ENCODE data around the gene FBXO45. TPM values are rescaled to one million over a fixed set of nuclear protein-coding genes. Genes with fewer than 3 reads are reported as not detected.
A peak's percentile ranks its signal among the peaks of the same experiment; 100 is the strongest.
"Not testable (repeated sequence)": the region's sequence is repeated elsewhere in the genome, so short reads cannot be mapped to it uniquely, and the experiment has no call there.

The FBXO45 gene
- total RNA-seq, 1 donor from 2014 or later: 8.2 TPM

DNA sequence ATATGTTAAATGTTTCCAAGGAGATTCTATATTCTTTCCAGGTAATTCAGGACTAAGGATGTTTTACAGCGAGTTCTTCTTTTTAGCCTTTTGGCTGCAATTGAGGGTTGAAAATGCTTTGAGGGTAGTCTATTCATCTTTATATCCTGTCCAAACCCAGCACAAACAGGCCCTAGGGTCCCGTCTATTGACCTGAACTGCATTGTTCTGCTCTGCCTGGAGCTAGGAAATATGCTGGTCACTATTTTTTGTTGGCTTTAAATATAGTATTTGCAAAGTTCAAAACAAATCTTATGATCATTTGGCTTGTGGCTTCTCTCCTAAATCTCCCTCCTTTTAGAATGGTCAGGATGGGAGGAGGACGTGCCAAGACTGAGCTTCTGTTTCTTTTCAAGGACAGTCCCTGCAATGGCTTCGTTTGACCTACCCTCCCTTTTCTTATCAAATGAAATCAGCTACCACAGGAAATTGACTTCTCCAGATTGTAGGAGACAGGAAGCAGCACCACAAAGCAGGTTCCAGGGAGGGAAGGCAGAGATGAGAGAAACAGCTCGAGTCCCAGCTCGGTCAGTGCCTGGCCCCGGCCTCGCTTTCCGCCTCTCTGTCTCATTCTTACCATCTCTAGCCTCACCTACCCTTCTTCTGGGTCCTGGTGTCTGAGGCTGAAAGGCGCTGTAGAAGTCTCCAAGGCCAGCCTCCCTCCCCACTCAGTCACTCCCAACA lies 43.5 kb downstream of the FBXO45 start:
- intact Hi-C loops (cut with DNase I): no loop called here
- Histone ChIP-seq H3K36me3 (no peaks in the 10 kb centered on the region), H3K9me3 (no peaks in the 10 kb centered on the region), H3K4me3 (no peak overlapping the region), H3K27ac (peak overlapping the region; percentile 77), H3K4me1 (peaks cover 13% of the 10 kb centered on the region), H3K27me3 (no peaks in the 10 kb centered on the region)
- TF ChIP-seq, protein P1, sequence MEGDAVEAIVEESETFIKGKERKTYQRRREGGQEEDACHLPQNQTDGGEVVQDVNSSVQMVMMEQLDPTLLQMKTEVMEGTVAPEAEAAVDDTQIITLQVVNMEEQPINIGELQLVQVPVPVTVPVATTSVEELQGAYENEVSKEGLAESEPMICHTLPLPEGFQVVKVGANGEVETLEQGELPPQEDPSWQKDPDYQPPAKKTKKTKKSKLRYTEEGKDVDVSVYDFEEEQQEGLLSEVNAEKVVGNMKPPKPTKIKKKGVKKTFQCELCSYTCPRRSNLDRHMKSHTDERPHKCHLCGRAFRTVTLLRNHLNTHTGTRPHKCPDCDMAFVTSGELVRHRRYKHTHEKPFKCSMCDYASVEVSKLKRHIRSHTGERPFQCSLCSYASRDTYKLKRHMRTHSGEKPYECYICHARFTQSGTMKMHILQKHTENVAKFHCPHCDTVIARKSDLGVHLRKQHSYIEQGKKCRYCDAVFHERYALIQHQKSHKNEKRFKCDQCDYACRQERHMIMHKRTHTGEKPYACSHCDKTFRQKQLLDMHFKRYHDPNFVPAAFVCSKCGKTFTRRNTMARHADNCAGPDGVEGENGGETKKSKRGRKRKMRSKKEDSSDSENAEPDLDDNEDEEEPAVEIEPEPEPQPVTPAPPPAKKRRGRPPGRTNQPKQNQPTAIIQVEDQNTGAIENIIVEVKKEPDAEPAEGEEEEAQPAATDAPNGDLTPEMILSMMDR (IDR thresholded peaks at IDR 0.05): no peak
- ATAC-seq: no peak
- no peak for DNase-seq

DNA sequence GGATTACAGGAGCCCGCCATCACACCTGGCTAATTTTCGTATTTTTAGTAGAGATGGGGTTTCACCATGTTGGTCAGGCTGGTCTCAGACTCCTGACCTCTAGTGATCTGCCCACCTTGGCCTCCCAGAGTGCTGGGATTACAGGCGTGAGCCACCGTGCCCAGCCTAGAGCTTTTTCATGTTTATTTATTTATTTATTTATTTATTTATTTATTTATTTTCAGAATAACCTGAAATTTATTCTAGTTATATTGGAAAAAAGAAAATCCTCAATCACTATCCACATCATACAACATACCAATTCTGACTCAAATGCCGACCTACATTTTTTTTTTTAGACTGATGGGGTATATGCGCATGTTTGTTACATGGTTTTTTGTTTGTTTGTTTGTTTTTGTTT lies 46.8 kb downstream of the FBXO45 start:
- H3K27me3 ChIP-seq; ATAC-seq; H3K9me3 ChIP-seq; H3K27ac ChIP-seq; H3K36me3 ChIP-seq; intact Hi-C loops (cut with DNase I); DNase-seq; H3K4me3 ChIP-seq: not testable (repeated sequence)
- H3K4me1 ChIP-seq: peaks cover 13% of the 10 kb centered on the region

DNA sequence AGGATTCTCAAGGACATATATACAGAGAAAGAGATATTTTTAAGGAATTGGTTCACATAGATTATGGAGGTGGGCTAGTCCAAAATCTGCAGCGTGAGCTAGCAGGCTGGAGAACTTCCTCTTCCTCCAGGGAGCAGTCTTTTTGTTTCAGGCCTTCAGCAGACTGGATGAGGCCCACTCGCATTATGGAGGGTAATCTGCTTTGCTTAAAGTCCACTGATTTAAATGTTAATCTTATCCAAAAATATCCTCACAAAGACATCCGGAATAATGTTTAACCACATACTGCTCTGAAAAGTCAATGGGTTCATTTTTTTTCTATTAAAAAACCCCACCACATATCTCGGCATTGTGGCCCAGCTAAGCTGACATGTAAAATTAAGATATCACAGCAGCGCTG lies 48.8 kb downstream of the FBXO45 start:
- intact Hi-C loops (cut with DNase I): no loop called here
- DNase-seq (no peak), ATAC-seq (no peak)
- Histone ChIP-seq H3K27ac (no peak overlapping the region), H3K27me3 (no peaks in the 10 kb centered on the region), H3K4me3 (no peak overlapping the region), H3K4me1 (peaks cover 14% of the 10 kb centered on the region), H3K36me3 (no peaks in the 10 kb centered on the region), H3K9me3 (no peaks in the 10 kb centered on the region)
- TF ChIP-seq, protein P1 (IDR thresholded peaks at IDR 0.05): no peak

DNA sequence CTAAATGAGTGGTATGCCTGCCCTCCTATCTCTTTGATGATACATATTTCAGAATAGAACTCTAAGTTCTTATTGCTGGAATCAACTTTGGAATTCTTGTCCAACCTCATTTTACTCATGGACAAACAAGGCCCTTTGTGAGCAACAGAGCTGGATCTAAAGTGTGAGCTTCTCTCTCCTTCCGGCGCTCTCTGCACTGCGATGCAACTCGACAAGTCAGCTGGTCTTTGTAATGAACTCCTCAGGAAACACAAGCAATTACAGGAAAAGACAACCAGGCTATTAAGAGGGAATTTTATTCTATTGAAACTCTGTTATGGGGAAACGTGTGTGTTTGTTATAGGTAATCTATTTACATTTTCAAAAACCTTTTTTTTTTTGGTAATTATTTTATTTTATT lies 50.8 kb downstream of the FBXO45 start:
- TF ChIP-seq, protein P1 (IDR thresholded peaks at IDR 0.05): no peak
- intact Hi-C loops (cut with DNase I): no loop called here
- Histone ChIP-seq H3K27me3 (no peaks in the 10 kb centered on the region), H3K36me3 (no peaks in the 10 kb centered on the region), H3K4me3 (no peak overlapping the region), H3K27ac (peak overlapping the region; percentile 68), H3K9me3 (no peaks in the 10 kb centered on the region), H3K4me1 (peaks cover 13% of the 10 kb centered on the region)
- ATAC-seq (no peak), DNase-seq (no peak)

DNA sequence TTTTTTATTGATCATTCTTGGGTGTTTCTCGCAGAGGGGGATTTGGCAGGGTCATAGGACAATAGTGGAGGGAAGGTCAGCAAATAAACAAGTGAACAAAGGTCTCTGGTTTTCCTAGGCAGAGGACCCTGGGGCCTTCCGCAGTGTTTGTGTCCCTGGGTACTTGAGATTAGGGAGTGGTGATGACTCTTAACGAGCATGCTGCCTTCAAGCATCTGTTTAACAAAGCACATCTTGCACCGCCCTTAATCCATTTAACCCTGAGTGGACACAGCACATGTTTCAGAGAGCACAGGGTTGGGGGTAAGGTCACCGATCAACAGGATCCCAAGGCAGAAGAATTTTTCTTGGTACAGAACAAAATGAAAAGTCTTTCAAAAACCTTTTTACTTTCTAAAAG lies 51.2 kb downstream of the FBXO45 start:
- DNase-seq; H3K27me3 ChIP-seq; H3K36me3 ChIP-seq; intact Hi-C loops (cut with DNase I); H3K9me3 ChIP-seq; H3K4me3 ChIP-seq; ATAC-seq: not testable (repeated sequence)
- Histone ChIP-seq H3K4me1 (peaks cover 13% of the 10 kb centered on the region), H3K27ac (peak overlapping the region; percentile 68)

DNA sequence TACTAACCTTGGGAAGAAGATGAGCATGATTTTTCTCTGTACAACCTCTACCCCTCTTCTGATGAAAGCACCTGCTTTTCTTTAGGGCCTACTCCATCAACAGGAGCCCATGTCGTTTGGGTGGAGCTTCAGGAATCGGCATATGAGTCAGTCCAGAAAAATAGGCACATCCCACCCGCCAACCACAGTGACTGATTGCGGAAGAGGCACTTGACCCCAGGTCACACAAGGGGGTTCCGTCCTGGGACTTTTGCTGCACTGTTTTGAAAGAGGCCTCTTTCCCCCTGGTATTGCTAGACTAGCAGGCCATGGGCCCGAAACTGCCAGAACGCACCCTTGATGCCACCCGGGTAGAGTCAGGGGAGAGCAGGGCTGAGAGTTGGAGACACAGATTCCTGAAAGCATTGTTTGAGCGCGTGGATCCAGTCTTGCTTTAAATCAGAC lies 51.7 kb downstream of the FBXO45 start:
- Histone ChIP-seq H3K27me3 (no peaks in the 10 kb centered on the region), H3K27ac (peak overlapping the region; percentile 68), H3K4me3 (no peak overlapping the region), H3K9me3 (no peaks in the 10 kb centered on the region), H3K36me3 (no peaks in the 10 kb centered on the region), H3K4me1 (peaks cover 13% of the 10 kb centered on the region)
- ATAC-seq (peak; percentile 67), DNase-seq (no peak)
- TF ChIP-seq, protein P1 (IDR thresholded peaks at IDR 0.05): no peak
- intact Hi-C loops (cut with DNase I): no loop called here

DNA sequence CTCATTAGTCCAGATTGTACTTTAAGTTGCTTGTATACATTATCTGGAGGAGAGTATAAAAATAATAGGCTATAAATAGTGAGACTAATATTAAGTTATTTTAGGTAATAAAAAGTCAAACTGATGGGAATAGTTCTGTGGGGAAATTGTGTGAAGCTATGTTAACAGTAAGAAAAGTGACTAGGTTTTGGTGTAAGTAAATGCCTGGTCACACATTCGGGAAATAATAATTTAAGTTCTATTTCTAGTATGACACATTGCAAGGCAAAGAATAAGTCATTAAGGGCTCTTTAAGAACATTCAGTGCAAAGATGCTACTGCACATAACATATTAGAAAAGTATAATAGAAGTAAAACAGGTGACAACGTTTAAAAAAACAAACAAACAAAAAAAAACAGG lies 52.2 kb downstream of the FBXO45 start:
- no peaks in the 10 kb centered on the region for H3K27me3 ChIP-seq
- H3K4me3 ChIP-seq: no peak overlapping the region
- TF ChIP-seq, protein P1 (IDR thresholded peaks at IDR 0.05): no peak
- intact Hi-C loops (cut with DNase I): no loop called here
- H3K27ac ChIP-seq: peak overlapping the region; percentile 68
- ATAC-seq: no peak
- no peaks in the 10 kb centered on the region for H3K36me3 ChIP-seq
- H3K4me1 ChIP-seq: peaks cover 13% of the 10 kb centered on the region
- DNase-seq: no peak
- no peaks in the 10 kb centered on the region for H3K9me3 ChIP-seq
